Testis (tissue), 3 donors: ENCODE results near the gene IRX5. TPM values are rescaled to one million over a fixed set of nuclear protein-coding genes. Genes with fewer than 3 reads are reported as not detected.

Source experiments
- DNase-seq: peaks from one replicate; pipeline ENCODE4 v3.0.0-alpha.2; 2019
- H3K27ac ChIP-seq, 2 donors: fragments of 200-600 bp; sonication (generic); one replicate each; pipeline ENCODE4 v1.5.1; 2019
- H3K27me3 ChIP-seq: fragments of 200-600 bp; sonication (generic); one replicate; pipeline ENCODE4 v1.5.1; 2019
- H3K36me3 ChIP-seq: fragments of 200-600 bp; sonication (generic); one replicate; pipeline ENCODE4 v1.5.1; 2017; ENCODE audit warnings: low read depth; ENCODE audit errors: missing control alignments
- H3K4me1 ChIP-seq: fragments of 200-600 bp; sonication (generic); one replicate; pipeline ENCODE4 v1.5.1; 2019
- H3K4me3 ChIP-seq, 2 donors: fragments of 200-600 bp; sonication (generic); one replicate each; pipeline ENCODE4 v1.5.1; 2017 to 2019
- H3K9me3 ChIP-seq: fragments of 200-600 bp; sonication (generic); one replicate; pipeline ENCODE4 v1.5.1; 2017
- POLR2A ChIP-seq: fragments of 450-650 bp; IDR thresholded peaks from one replicate; pipeline ENCODE4 v1.6.1; 2017; ENCODE audit warnings: antibody characterized with exemption, mild to moderate bottlenecking, moderate library complexity
- WGBS, 2 donors: methylation state at CpG; one replicate each; pipeline ENCODE4 v1.1.5; 2018; 5-methylcytosine and 5-hydroxymethylcytosine counted together
- intact Hi-C: fragments of 100-400 bp; cut with DNase I; formaldehyde crosslinking; loops from one replicate; pipeline ENCODE4 v1.15.1; 2023; ENCODE audit warnings: low total_unique reads
- polyA plus RNA-seq: library from polyadenylated mRNA; stranded (reverse); fragments of 350-450 nt; fragmentation: Illumina TruSeq; extraction: RNeasy Lipid Tissue Mini Kit (QIAGEN cat#74804); gene quantifications from one replicate; pipeline ENCODE4 v1.2.3, GENCODE V29; 2014; ENCODE audit warnings: low read depth, low replicate concordance; ENCODE audit not compliant: insufficient read depth
- total RNA-seq, 2 donors: library from RNA; depleted of rRNA; stranded (reverse); fragments of >200 nt; gene quantifications; one replicate each; pipeline ENCODE4 v1.2.3, GENCODE V29; 2016
- TF ChIP-seq, protein P1 (sequence below), 3 experiments: fragments of 450-650 bp in 2 of 3; fragments of 200-600 bp in 1 of 3; sonication (generic) in 1 of 3; IDR thresholded peaks; one replicate each; pipeline ENCODE4 v1.5.1; 2016 to 2019; ENCODE audit warnings: antibody characterized with exemption in 3 of 3, mild to moderate bottlenecking in 2 of 3, moderate library complexity in 1 of 3

IRX5 gene
- total and polyA plus RNA-seq, 3 donors from 2014 or later, result 2.3 to 5.7 (median 2.9) TPM

DNA sequence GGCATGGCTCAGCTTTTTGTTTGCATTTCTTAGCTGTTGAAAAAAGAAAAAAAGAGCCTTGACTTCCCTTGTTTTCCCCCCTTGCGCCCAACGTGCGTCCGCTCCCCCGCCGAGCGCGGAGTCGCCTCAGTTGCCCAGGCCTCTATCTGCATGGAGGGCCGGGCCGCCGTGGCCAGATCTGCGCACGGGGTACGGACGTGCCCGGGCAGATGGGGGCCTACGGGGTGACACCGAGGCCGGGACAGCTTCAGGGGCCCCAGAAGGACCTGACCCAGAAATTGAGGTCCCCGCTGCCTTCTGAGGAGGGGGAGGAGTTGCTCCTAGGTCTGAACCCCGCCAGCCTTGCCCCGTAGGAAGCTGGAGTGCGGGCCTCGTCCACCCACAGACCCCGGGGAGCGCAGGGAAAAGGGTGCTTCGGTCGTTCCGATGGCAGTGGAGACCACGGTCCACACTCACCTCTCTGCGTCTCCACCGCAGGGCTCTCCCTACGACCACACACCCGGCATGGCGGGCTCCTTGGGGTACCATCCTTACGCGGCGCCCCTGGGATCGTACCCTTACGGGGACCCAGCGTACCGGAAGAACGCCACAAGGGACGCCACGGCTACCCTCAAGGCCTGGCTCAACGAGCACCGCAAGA is 1.5 kb downstream of the IRX5 start:
- Histone ChIP-seq H3K9me3 (no peaks in the 10 kb centered on the region), H3K36me3 (no peaks in the 10 kb centered on the region), H3K27me3 (peaks cover 3% of the 10 kb centered on the region), H3K4me3 (peak overlapping the region; percentile 2 to 5), H3K27ac (no peak overlapping the region), H3K4me1 (peaks cover 14% of the 10 kb centered on the region)
- intact Hi-C loops, result no loop called here
- no peak for DNase-seq
- no peak for TF ChIP-seq POLR2A
- TF ChIP-seq, protein P1, sequence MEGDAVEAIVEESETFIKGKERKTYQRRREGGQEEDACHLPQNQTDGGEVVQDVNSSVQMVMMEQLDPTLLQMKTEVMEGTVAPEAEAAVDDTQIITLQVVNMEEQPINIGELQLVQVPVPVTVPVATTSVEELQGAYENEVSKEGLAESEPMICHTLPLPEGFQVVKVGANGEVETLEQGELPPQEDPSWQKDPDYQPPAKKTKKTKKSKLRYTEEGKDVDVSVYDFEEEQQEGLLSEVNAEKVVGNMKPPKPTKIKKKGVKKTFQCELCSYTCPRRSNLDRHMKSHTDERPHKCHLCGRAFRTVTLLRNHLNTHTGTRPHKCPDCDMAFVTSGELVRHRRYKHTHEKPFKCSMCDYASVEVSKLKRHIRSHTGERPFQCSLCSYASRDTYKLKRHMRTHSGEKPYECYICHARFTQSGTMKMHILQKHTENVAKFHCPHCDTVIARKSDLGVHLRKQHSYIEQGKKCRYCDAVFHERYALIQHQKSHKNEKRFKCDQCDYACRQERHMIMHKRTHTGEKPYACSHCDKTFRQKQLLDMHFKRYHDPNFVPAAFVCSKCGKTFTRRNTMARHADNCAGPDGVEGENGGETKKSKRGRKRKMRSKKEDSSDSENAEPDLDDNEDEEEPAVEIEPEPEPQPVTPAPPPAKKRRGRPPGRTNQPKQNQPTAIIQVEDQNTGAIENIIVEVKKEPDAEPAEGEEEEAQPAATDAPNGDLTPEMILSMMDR (IDR thresholded peaks at IDR 0.05), result no peak
- WGBS, 2 donors, result 9 to 18% methylated on average over 12 to 48 of the region's 48 CpGs

DNA sequence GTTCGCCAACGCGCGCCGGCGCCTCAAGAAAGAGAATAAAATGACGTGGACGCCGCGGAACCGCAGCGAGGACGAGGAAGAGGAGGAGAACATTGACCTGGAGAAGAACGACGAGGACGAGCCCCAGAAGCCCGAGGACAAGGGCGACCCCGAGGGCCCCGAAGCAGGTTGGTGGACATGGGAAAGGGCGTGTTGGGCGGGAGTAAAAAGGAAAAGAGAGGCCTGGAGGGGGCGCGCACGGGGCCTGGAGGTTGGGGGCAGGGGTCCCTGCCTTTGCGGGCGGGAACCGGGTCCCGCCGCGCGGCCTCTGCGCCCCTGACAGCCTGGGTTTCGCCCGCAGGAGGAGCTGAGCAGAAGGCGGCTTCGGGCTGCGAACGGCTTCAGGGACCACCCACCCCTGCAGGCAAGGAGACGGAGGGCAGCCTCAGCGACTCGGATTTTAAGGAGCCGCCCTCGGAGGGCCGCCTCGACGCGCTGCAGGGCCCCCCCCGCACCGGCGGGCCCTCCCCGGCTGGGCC is 2.1 kb downstream of the IRX5 start:
- 3% methylated on average over 23 to 34 of the region's 52 CpGs for WGBS, 2 donors
- Histone ChIP-seq H3K36me3 (no peaks in the 10 kb centered on the region), H3K9me3 (no peaks in the 10 kb centered on the region), H3K27ac (no peak overlapping the region), H3K4me3 (peak overlapping the region; percentile 5 to 21), H3K27me3 (peaks cover 3% of the 10 kb centered on the region), H3K4me1 (peaks cover 17% of the 10 kb centered on the region)
- intact Hi-C loops, result no loop called here
- DNase-seq, result no peak
- TF ChIP-seq, protein P1 (IDR thresholded peaks at IDR 0.05), result no peak
- no peak for TF ChIP-seq POLR2A

DNA sequence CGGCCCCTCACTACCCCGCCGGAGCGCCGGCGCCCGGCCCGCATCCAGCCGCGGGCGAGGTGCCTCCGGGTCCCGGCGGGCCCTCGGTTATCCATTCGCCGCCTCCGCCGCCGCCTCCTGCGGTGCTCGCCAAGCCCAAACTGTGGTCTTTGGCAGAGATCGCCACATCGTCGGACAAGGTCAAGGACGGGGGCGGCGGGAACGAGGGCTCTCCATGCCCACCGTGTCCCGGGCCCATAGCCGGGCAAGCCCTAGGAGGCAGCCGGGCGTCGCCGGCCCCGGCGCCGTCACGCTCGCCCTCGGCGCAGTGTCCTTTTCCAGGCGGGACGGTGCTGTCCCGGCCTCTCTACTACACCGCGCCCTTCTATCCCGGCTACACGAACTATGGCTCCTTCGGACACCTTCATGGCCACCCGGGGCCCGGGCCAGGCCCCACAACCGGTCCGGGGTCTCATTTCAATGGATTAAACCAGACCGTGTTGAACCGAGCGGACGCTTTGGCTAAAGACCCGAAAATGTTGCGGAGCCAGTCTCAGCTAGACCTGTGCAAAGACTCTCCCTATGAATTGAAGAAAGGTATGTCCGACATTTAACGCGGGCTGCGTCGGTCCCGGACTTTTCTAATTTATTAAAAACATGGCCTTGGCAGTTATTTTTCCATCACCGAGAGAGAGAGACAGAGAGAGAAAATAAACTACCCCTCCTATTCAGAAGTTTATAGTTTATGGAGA is 2.8 kb downstream of the IRX5 start:
- intact Hi-C loops, result no loop called here
- Histone ChIP-seq H3K4me1 (peaks cover 17% of the 10 kb centered on the region), H3K9me3 (no peaks in the 10 kb centered on the region), H3K27me3 (peaks cover 3% of the 10 kb centered on the region), H3K36me3 (no peaks in the 10 kb centered on the region), H3K27ac (no peak overlapping the region), H3K4me3 (peak overlapping the region; percentile 9 to 21)
- no peak for TF ChIP-seq POLR2A
- TF ChIP-seq, protein P1 (IDR thresholded peaks at IDR 0.05), result no peak
- WGBS, 2 donors, result 14 to 25% methylated on average over 20 to 46 of the region's 68 CpGs
- no peak for DNase-seq

DNA sequence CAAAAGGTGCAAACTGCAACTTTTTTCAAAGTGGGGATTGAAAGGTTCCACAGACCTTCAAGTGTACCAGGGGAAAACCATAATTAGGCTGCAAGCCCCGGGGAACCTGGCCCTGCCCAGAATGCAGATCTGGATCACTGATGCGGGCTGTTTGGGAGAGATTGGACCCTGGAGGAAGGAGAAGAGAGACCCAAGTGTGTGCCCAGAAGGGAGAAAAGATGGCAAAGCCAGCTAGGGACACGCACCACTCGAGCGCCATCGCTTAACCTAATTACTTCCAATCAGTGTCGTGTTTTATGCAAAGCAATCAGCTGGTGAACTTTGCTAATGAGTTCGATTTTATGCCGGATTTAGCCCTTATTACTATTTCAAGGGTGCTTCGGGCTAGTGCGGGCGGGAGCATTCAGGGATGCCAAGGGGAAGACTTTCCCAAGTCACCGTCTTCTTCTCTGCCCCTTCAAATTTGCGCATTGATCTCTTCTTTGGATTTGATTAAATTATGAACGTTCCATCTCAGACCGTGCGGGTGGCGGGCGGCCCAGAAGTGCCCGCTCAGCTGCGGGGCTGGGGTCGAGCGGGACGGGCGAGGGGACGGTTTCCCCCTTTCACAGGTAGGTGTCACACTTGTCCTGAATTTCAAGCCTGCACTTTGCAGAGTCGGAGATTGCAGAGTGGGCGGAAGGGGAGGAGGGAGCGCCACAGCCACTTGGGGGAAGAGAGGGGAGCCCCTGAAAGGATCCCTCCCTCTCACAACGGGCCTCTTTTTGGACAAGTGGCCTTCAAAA is 4.0 kb downstream of the IRX5 start:
- intact Hi-C loops, result no loop called here
- 18 to 22% methylated on average over 30 of the region's 30 CpGs for WGBS, 2 donors
- no peak overlapping the region for H3K4me3 ChIP-seq

More for the DNA sequence above, 4.0 kb downstream of the IRX5 start:
- Histone ChIP-seq H3K9me3 (no peaks in the 10 kb centered on the region), H3K27ac (no peak overlapping the region), H3K27me3 (peaks cover 3% of the 10 kb centered on the region), H3K4me1 (peaks cover 14% of the 10 kb centered on the region), H3K36me3 (no peaks in the 10 kb centered on the region)
- TF ChIP-seq, protein P1 (IDR thresholded peaks at IDR 0.05), result no peak
- no peak for TF ChIP-seq POLR2A
- DNase-seq, result no peak
